ENCODE data around the gene RTRAF.

The RTRAF gene

GRCh38 chr14:51996148-51996746 lies 6.9 kb downstream of the RTRAF start:
- no peak for DNase-seq

GRCh38 chr14:51998348-51998747 lies 9.0 kb downstream of the RTRAF start:
- no peak for DNase-seq

- no peak for DNase-seq
Measured at GRCh38 chr14:51999084-51999483, 9.7 kb downstream of the RTRAF start.

- DNase-seq = no peak
Measured at GRCh38 chr14:52000019-52000582, 10.8 kb downstream of the RTRAF start.

GRCh38 chr14:52000696-52001095 lies 11.3 kb downstream of the RTRAF start:
- DNase-seq = no peak

- DNase-seq = no peak
Measured at GRCh38 chr14:52002542-52002941, 13.2 kb downstream of the RTRAF start.

GRCh38 chr14:52003324-52003723 lies 14.0 kb downstream of the RTRAF start:
- DNase-seq = no peak

- DNase-seq = no peak
Measured at GRCh38 chr14:52005625-52006024, 16.3 kb downstream of the RTRAF start.

- no peak for DNase-seq
Measured at GRCh38 chr14:52006361-52006760, 17.0 kb downstream of the RTRAF start.

GRCh38 chr14:52007211-52007610 lies 17.9 kb downstream of the RTRAF start:
- DNase-seq = no peak

GRCh38 chr14:52007637-52008036 lies 18.3 kb downstream of the RTRAF start:
- DNase-seq = no peak

GRCh38 chr14:52008136-52008535 lies 18.8 kb downstream of the RTRAF start:
- DNase-seq = no peak

- DNase-seq = no peak
Measured at GRCh38 chr14:52010173-52010693, 20.9 kb downstream of the RTRAF start.

GRCh38 chr14:52011523-52011922 lies 22.2 kb downstream of the RTRAF start:
- DNase-seq = no peak

GRCh38 chr14:52012635-52013034 lies 23.3 kb downstream of the RTRAF start:
- no peak for DNase-seq

- no peak for DNase-seq
Measured at GRCh38 chr14:52013984-52014600, 24.7 kb downstream of the RTRAF start.

- no peak for DNase-seq
Measured at GRCh38 chr14:52014601-52015267, 25.4 kb downstream of the RTRAF start.

GRCh38 chr14:52015411-52016030 lies 26.2 kb downstream of the RTRAF start:
- DNase-seq = no peak

GRCh38 chr14:52018252-52018651 lies 28.9 kb downstream of the RTRAF start:
- DNase-seq = no peak

- DNase-seq = no peak
Measured at GRCh38 chr14:52018970-52019369, 29.6 kb downstream of the RTRAF start.

GRCh38 chr14:52020161-52020714 lies 30.9 kb downstream of the RTRAF start:
- DNase-seq = no peak

- no peak for DNase-seq
Measured at GRCh38 chr14:52020866-52021717, 31.7 kb downstream of the RTRAF start.
